HepG2 (cell line): ENCODE measurements around the gene C20orf204. TPM values are rescaled to one million over a fixed set of nuclear protein-coding genes. Genes with fewer than 3 reads are reported as not detected.

Source experiments
- ATAC-seq: fragments of 200-7000 bp; cut with Tn5 transposase; 3 replicates; pipeline ENCODE4 v1.9.1; 2020; ENCODE audit warnings: mild to moderate bottlenecking, moderate library complexity
- BruUV-seq: library from RNA; stranded (reverse); fragments of 400-500 nt; replicated peaks from 2 replicates; lab custom pipeline; 2021; lab: Mats Ljungman, UMichigan
- CTCF ChIA-PET: fragments of 300-600 bp; formaldehyde crosslinking; extraction: SDS; loops from one replicate; lab custom pipeline; 2021; ENCODE audit warnings: low total read pairs, inconsistent platforms, low intra/inter-chr PET ratio; lab: Yijun Ruan, JAX
- POLR2A ChIA-PET: fragments of 350-600 bp; sonication (Branson Sonifier 250); formaldehyde crosslinking; loops from one replicate; lab custom pipeline; 2020; ENCODE audit warnings: antibody characterized with exemption, inconsistent platforms; lab: Yijun Ruan, JAX
- DNase-seq: peaks from one replicate; pipeline ENCODE4 v3.0.0-alpha.2; 2015; ENCODE audit warnings: low spot score
- FAIRE-seq: peaks from 3 replicates; lab custom pipeline; 2011; peaks lifted over from hg19 to GRCh38; lab: Jason Lieb, UNC
- H2AFZ ChIP-seq: one replicate; pipeline ENCODE4 v1.6.1; 2011; ENCODE audit warnings: low read length, inconsistent platforms
- H3K27ac ChIP-seq: fragments of 300-600 bp; 3 replicates; pipeline ENCODE4 v1.8.0; 2011; ENCODE audit warnings: mixed run types, mild to moderate bottlenecking, mixed read lengths, low read length, inconsistent platforms; ENCODE audit not compliant: insufficient read depth; ENCODE audit errors: extremely low read length
- H3K27me3 ChIP-seq, 2 experiments: fragments of 200-600 bp in 1 of 2; 2 replicates in 1 of 2; 3 replicates in 1 of 2; pipeline versions ENCODE4 v1.6.0 to v1.8.0; 2011; ENCODE audit warnings: low read length in 2 of 2, mild to moderate bottlenecking in 2 of 2, moderate library complexity in 2 of 2, inconsistent platforms in 1 of 2; ENCODE audit not compliant: insufficient read depth in 2 of 2, control insufficient read depth in 1 of 2
- H3K36me3 ChIP-seq, 2 experiments: fragments of 200-600 bp in 1 of 2; replicated peaks in 1 of 2; 2 replicates in 1 of 2; 3 replicates in 1 of 2; pipeline versions ENCODE4 v1.5.1 to v1.8.0; 2011; ENCODE audit warnings: low read length in 2 of 2, inconsistent platforms in 1 of 2; ENCODE audit not compliant: insufficient read depth in 2 of 2, control insufficient read depth in 1 of 2
- H3K4me1 ChIP-seq: 2 replicates; pipeline ENCODE4 v1.5.1; 2012; ENCODE audit warnings: low read length, inconsistent platforms; ENCODE audit not compliant: insufficient read depth
- H3K4me2 ChIP-seq: 2 replicates; pipeline ENCODE4 v1.6.0; 2011; ENCODE audit warnings: low read depth, low read length, inconsistent platforms
- H3K4me3 ChIP-seq, 3 experiments: fragments of 200-600 bp in 1 of 3; sonication (generic), shearing (Covaris generic) in 1 of 3; replicated peaks in 1 of 3; 2 replicates each; pipeline ENCODE4 v1.5.1; 2011 to 2016; ENCODE audit warnings: low read length in 3 of 3, inconsistent platforms in 2 of 3, low read depth in 2 of 3, mild to moderate bottlenecking in 2 of 3, control low read depth in 1 of 3, mixed read lengths in 1 of 3; ENCODE audit not compliant: insufficient read depth in 1 of 3
- H3K79me2 ChIP-seq: one replicate; pipeline ENCODE4 v1.6.1; 2011; ENCODE audit warnings: low read length, inconsistent platforms; ENCODE audit not compliant: insufficient read depth
- H3K9ac ChIP-seq: 2 replicates; pipeline ENCODE4 v1.6.0; 2011; ENCODE audit warnings: mild to moderate bottlenecking, low read depth, low read length, inconsistent platforms; ENCODE audit not compliant: insufficient read depth
- H3K9me3 ChIP-seq: 2 replicates; pipeline ENCODE4 v1.5.1; 2012; ENCODE audit warnings: mild to moderate bottlenecking, low read length
- H4K20me1 ChIP-seq: 2 replicates; pipeline ENCODE4 v1.6.0; 2011; ENCODE audit warnings: inconsistent platforms, mild to moderate bottlenecking, low read length, moderate library complexity; ENCODE audit not compliant: insufficient read depth
- AKAP8 ChIP-seq: sonication (generic); formaldehyde crosslinking; IDR thresholded peaks from 2 replicates; pipeline ENCODE4 v1.5.1; 2020; ENCODE audit warnings: mild to moderate bottlenecking, missing genetic modification reagents
- E2F5 ChIP-seq: sonication (generic); formaldehyde crosslinking; conservative IDR thresholded peaks from 2 replicates; pipeline ENCODE4 v1.4.0; 2020; ENCODE audit warnings: missing genetic modification reagents
- LBX2 ChIP-seq: sonication (generic); formaldehyde crosslinking; IDR thresholded peaks from 2 replicates; pipeline ENCODE4 v1.5.0; 2020; ENCODE audit warnings: missing genetic modification reagents, mild to moderate bottlenecking, borderline replicate concordance
- LCORL ChIP-seq, 2 experiments: fragments of 450-650 bp in 1 of 2; sonication (generic) in 1 of 2; formaldehyde crosslinking in 1 of 2; IDR thresholded peaks; 2 replicates each; pipeline versions ENCODE4 v1.5.0 to v1.6.1; 2017 to 2020; ENCODE audit warnings: antibody characterized with exemption in 1 of 2, missing genetic modification reagents in 1 of 2
- MTA1 ChIP-seq: sonication (generic); formaldehyde crosslinking; IDR thresholded peaks from 2 replicates; pipeline ENCODE4 v1.4.0; 2020; ENCODE audit warnings: missing genetic modification reagents, mild to moderate bottlenecking, borderline replicate concordance
- PHF21A ChIP-seq: sonication (generic); formaldehyde crosslinking; IDR thresholded peaks from 2 replicates; pipeline ENCODE4 v1.5.0; 2020; ENCODE audit warnings: mild to moderate bottlenecking, missing genetic modification reagents
- SALL1 ChIP-seq: sonication (generic); formaldehyde crosslinking; IDR thresholded peaks from 2 replicates; pipeline ENCODE4 v1.8.0; 2022; ENCODE audit warnings: mild to moderate bottlenecking, missing genetic modification reagents
- TMF1 ChIP-seq: sonication (generic); formaldehyde crosslinking; IDR thresholded peaks from 2 replicates; pipeline ENCODE4 v1.8.1; 2022; ENCODE audit warnings: low read depth, missing genetic modification reagents
- ZC3H13 ChIP-seq: sonication (generic); formaldehyde crosslinking; IDR thresholded peaks from 2 replicates; pipeline ENCODE4 v1.8.1; 2023; ENCODE audit warnings: mild to moderate bottlenecking, missing genetic modification reagents, moderate library complexity
- ZFAT ChIP-seq: sonication (generic); formaldehyde crosslinking; conservative IDR thresholded peaks from 2 replicates; pipeline ENCODE4 v1.8.1; 2023; ENCODE audit warnings: missing genetic modification reagents, inconsistent platforms
- ZNF34 ChIP-seq: sonication (generic); formaldehyde crosslinking; IDR thresholded peaks from 2 replicates; pipeline ENCODE4 v1.4.0; 2020; ENCODE audit warnings: mild to moderate bottlenecking, missing genetic modification reagents, borderline replicate concordance
- ZNF501 ChIP-seq: sonication (generic); formaldehyde crosslinking; IDR thresholded peaks from 2 replicates; pipeline ENCODE4 v1.5.1; 2020; ENCODE audit warnings: mild to moderate bottlenecking, moderate library complexity, missing genetic modification reagents
- ZNF777 ChIP-seq: sonication (generic); formaldehyde crosslinking; IDR thresholded peaks from 2 replicates; pipeline ENCODE4 v1.4.0; 2020; ENCODE audit warnings: missing genetic modification reagents
- WGBS: methylation state at CpG from one replicate; pipeline ENCODE4 v1.1.6; 2017; ENCODE audit warnings: low lambda C conversion rate; 5-methylcytosine and 5-hydroxymethylcytosine counted together
- in situ Hi-C: cut with HindIII; loops from 2 replicates; pipeline ENCODE4 v1.10.0; 2017; ENCODE audit warnings: low pct_unique_long_range_greater_than_20kb; ENCODE audit not compliant: extremely low pct_ligation_motif_present
- intact Hi-C: fragments of 100-400 bp; cut with micrococcal nuclease; formaldehyde crosslinking; loops from one replicate; pipeline ENCODE4 v1.10.0; 2022; ENCODE audit not compliant: unreplicated experiment
- polyA plus RNA-seq, 8 experiments: library from polyadenylated mRNA; depleted of rRNA in 3 of 8; stranded (reverse) in 7 of 8; unstranded in 1 of 8; fragments of >200 nt; fragmentation: Illumina TruSeq in 4 of 8; extraction: Trizol in 4 of 8; gene quantifications; 2 replicates each; pipeline versions ENCODE4 v1.2.1 to v1.2.3, GENCODE V29; 2011 to 2016; ENCODE audit warnings: low read depth in 4 of 8, missing spikeins in 1 of 8, mixed read lengths in 1 of 8; ENCODE audit not compliant: insufficient read depth in 1 of 8
- total RNA-seq, 5 experiments: library from RNA; depleted of rRNA; stranded (reverse); fragments of >200 nt; fragmentation: Illumina TruSeq; extraction: Trizol; gene quantifications; 2 replicates each; pipeline ENCODE4 v1.2.3, GENCODE V29; 2016; ENCODE audit warnings: low read depth in 1 of 5
- TF ChIP-seq, protein P1 (sequence below): sonication (generic); formaldehyde crosslinking; IDR thresholded peaks from 2 replicates; pipeline ENCODE4 v1.5.0; 2020; ENCODE audit warnings: mild to moderate bottlenecking, missing genetic modification reagents, borderline replicate concordance
- TF ChIP-seq, protein P2 (sequence below): IDR thresholded peaks from 2 replicates; pipeline ENCODE4 v1.6.1; 2016; ENCODE audit warnings: missing compliant biosample characterization, missing genetic modification reagents, borderline replicate concordance

Gene C20orf204
- total and polyA plus RNA-seq, 2 of the 13 experiments (the other 11 are each of a cell fraction or from before 2014, with no cell fraction given), result 22.1 to 80.0 TPM

DNA sequence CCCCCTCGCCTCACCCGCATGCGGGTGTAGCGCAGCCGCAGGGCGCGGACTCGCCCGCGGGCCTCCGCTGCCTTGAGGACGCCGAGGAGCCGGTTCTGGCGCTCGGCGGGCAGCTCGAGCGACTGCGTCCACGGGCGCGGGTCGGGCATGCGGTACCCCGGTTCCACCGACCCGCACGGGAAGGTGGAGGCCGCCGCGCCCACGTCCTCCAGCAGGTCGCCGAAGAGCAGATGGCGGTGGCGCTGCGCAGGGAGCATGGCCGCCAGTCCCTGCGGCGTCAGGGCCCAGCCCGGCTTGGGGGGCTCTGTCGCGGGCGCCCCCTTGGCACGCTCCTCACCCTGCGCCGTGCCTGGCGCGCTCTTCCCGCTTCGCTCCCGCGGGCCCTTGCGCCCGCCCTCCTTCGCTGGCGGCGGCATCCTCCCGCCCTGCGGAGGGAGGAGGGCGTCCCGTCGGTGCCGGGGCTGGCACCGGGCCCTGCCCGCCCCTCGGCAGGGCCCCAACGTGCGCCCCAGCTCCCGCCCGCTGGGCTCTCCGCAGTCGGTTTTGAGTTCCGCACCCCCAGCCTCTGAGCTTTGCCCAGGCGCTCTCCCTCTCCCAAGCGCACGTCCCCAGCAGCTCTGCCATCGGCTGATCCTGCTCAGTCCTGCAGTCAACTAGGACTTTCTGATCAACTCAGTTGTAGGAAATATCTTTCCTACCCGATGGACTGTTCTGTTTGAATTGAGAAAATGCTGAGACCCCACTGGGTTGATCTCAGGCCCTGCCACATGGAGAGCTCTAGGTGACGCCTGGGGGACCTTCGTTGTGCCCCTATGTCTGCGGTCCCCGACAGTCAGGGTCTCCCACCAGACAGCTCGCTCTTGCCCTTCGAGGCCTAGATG, 48.1 kb downstream of the C20orf204 start, which contains the start of gene LKAAEAR1:
LKAAEAR1 (minus strand) TSS at position 595 of the 881 bp plus-strand sequence; CDS start at position 416, 179 bp downstream.
- 12% methylated on average over 41 of the region's 86 CpGs for WGBS
- BruUV-seq, result no TSS peak
- Histone ChIP-seq H3K4me3 (peak within 1 kb of the TSS; percentile 48 to 77 (median 58); a peak in 5 of 6 replicates), H3K36me3 (no peaks in the 10 kb centered on the region), H3K9me3 (no peaks in the 10 kb centered on the region), H2AFZ (no peak within 1 kb of the TSS), H3K27me3 (peaks cover 16 to 52% of the 10 kb centered on the region in 2 experiments), H3K9ac (no peak within 1 kb of the TSS), H3K27ac (no peak within 1 kb of the TSS), H3K79me2 (no peaks in the 10 kb centered on the region), H3K4me2 (peak within 1 kb of the TSS; percentile 87), H3K4me1 (peaks cover 50% of the 10 kb centered on the region), H4K20me1 (peaks cover 9% of the 10 kb centered on the region; the same call in 1 of the 2 replicates)
- peak; percentile 1 for ATAC-seq
- intact Hi-C loops, result loop anchor here (1.0 kb wide), 1 partner anchor 36 kb away; no protein-coding TSS in a partner anchor
- POLR2A ChIA-PET, result interaction anchor here (0.7 to 2.2 kb wide), 9 partner anchors 8 to 128 kb away, joined by 3 to 8 read pairs (median 3); partner anchors contain the start of genes PRPF6, TCEA2 and UCKL1
- in situ Hi-C loops, result loop anchor here (5.0 kb wide), 1 partner anchor 33 kb away; no protein-coding TSS in a partner anchor
- CTCF ChIA-PET, result interaction anchor here (2.3 kb wide), 1 partner anchor 36 kb away, joined by 14 read pairs; no protein-coding TSS in a partner anchor
- no peak for DNase-seq
- FAIRE-seq, result no peak
- TF ChIP-seq ZNF34 (CRISPR knock-in tag) (0 out of 2 replicates have a peak, but pooled peaks have one; percentile 52), ZNF777 (CRISPR knock-in tag) (peak; percentile 96), MTA1 (peak; percentile 87), LBX2 (CRISPR knock-in tag) (0 out of 2 replicates have a peak, but pooled peaks have one; percentile 19), PHF21A (CRISPR knock-in tag) (no peak), E2F5 (CRISPR knock-in tag) (0 out of 2 replicates have a peak, but pooled peaks have one; percentile 25), ZFAT (CRISPR knock-in tag) (no peak), SALL1 (CRISPR knock-in tag) (peak; percentile 7), TMF1 (CRISPR knock-in tag) (no peak), AKAP8 (CRISPR knock-in tag) (0 out of 2 replicates have a peak, but pooled peaks have one; percentile 30), ZNF501 (CRISPR knock-in tag) (no peak), ZC3H13 (CRISPR knock-in tag) (no peak), LCORL (IDR thresholded peaks at IDR 0.05) (no peak), LCORL (CRISPR knock-in tag; IDR thresholded peaks at IDR 0.05) (peak; percentile 33; the same call in 1 of the 2 replicates)
- TF ChIP-seq, protein P1, sequence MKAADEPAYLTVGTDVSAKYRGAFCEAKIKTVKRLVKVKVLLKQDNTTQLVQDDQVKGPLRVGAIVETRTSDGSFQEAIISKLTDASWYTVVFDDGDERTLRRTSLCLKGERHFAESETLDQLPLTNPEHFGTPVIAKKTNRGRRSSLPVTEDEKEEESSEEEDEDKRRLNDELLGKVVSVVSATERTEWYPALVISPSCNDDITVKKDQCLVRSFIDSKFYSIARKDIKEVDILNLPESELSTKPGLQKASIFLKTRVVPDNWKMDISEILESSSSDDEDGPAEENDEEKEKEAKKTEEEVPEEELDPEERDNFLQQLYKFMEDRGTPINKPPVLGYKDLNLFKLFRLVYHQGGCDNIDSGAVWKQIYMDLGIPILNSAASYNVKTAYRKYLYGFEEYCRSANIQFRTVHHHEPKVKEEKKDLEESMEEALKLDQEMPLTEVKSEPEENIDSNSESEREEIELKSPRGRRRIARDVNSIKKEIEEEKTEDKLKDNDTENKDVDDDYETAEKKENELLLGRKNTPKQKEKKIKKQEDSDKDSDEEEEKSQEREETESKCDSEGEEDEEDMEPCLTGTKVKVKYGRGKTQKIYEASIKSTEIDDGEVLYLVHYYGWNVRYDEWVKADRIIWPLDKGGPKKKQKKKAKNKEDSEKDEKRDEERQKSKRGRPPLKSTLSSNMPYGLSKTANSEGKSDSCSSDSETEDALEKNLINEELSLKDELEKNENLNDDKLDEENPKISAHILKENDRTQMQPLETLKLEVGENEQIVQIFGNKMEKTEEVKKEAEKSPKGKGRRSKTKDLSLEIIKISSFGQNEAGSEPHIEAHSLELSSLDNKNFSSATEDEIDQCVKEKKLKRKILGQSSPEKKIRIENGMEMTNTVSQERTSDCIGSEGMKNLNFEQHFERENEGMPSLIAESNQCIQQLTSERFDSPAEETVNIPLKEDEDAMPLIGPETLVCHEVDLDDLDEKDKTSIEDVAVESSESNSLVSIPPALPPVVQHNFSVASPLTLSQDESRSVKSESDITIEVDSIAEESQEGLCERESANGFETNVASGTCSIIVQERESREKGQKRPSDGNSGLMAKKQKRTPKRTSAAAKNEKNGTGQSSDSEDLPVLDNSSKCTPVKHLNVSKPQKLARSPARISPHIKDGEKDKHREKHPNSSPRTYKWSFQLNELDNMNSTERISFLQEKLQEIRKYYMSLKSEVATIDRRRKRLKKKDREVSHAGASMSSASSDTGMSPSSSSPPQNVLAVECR (CRISPR knock-in tag), result peak; percentile 46; the same call in 1 of the 2 replicates
- TF ChIP-seq, protein P2, sequence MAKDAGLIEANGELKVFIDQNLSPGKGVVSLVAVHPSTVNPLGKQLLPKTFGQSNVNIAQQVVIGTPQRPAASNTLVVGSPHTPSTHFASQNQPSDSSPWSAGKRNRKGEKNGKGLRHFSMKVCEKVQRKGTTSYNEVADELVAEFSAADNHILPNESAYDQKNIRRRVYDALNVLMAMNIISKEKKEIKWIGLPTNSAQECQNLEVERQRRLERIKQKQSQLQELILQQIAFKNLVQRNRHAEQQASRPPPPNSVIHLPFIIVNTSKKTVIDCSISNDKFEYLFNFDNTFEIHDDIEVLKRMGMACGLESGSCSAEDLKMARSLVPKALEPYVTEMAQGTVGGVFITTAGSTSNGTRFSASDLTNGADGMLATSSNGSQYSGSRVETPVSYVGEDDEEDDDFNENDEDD, result peak; percentile 20
